ENCODE data around the gene PRDM8.

- no peak for TF ChIP-seq CTCF (IDR thresholded peaks at IDR 0.05)
- no peak for TF ChIP-seq POLR2AphosphoS5 (IDR thresholded peaks at IDR 0.05)
- no peak for TF ChIP-seq POLR2A (IDR thresholded peaks at IDR 0.05)
- no peak for TF ChIP-seq EP300 (IDR thresholded peaks at IDR 0.05)
Measured at GRCh38 chr4:80213117-80213815, 16.0 kb downstream of the PRDM8 start.

All from sigmoid colon (tissue), 4 donors.